Stimulated activated naive CD8-positive, alpha-beta T cell treated with anti-CD3 and anti-CD28 coated beads, Interleukin-15, Interleukin-2, amounts not matched to agents 100 ng/mL and 50 ng/mL, for 24 hours (primary cell): Measurements from ENCODE around the gene GDE1.

ENCODE experiments used
- H3K27ac Mint-ChIP-seq: one replicate; pipeline ENCODE4 v1.8.0; 2021; ENCODE audit warnings: mild to moderate bottlenecking, mixed read lengths
- H3K27me3 Mint-ChIP-seq: one replicate; pipeline ENCODE4 v1.8.0; 2021; ENCODE audit warnings: mixed read lengths
- H3K36me3 Mint-ChIP-seq: one replicate; pipeline ENCODE4 v1.8.0; 2021; ENCODE audit warnings: low read depth, mixed read lengths
- H3K4me1 Mint-ChIP-seq: one replicate; pipeline ENCODE4 v1.8.0; 2021; ENCODE audit warnings: low read depth, mixed read lengths
- H3K4me3 Mint-ChIP-seq: one replicate; pipeline ENCODE4 v1.8.0; 2021; ENCODE audit warnings: mild to moderate bottlenecking, mixed read lengths
- H3K9me3 Mint-ChIP-seq: one replicate; pipeline ENCODE4 v1.8.0; 2021; ENCODE audit warnings: mixed read lengths

The GDE1 gene

DNA sequence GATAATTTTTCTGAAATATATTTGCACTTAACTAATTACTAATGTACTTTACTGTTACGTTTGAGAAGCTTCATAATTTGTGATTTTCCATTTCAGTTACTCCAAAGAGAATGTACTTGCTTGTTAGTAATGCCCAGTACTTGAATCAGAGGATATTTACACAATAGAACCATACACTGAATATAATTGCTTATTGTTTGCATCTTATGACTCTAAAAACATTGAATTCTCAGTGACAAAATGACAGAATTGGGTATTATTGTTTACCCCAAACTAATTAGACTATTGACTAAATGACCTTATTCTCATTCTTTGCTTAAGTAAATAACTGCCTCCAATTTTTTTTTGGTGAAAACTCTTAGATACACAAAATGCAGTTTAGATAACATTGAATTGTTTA lies 10.7 kb upstream of the GDE1 start:
- H3K27me3 Mint-ChIP-seq: no peaks in the 10 kb centered on the region
- H3K36me3 Mint-ChIP-seq: peaks cover 69% of the 10 kb centered on the region
- no peak overlapping the region for H3K4me3 Mint-ChIP-seq
- H3K9me3 Mint-ChIP-seq: no peaks in the 10 kb centered on the region
- H3K4me1 Mint-ChIP-seq: no peaks in the 10 kb centered on the region
- no peak overlapping the region for H3K27ac Mint-ChIP-seq

DNA sequence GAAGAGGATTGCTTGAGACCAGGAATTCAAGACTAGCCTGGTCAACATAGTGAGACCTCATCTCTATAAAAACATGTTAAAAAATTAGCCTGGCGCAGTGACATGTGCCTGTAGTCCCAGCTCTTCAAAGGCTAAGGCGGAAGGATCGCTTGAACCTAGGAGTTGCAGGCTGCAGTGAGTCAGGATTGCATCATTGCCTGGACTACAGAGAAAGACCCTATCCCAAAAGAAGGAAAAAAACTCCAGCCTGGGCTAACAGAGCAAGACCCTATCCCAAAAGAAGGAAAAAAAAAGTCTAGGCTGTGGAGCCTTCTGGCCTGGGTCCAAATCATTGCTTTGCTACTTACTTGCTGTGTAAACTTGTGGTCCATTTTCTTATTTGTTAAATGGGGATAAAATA lies 6.8 kb upstream of the GDE1 start:
- Mint-ChIP-seq H3K27me3 (no peaks in the 10 kb centered on the region), H3K4me3 (no peak overlapping the region), H3K4me1 (peaks cover 13% of the 10 kb centered on the region), H3K9me3 (no peaks in the 10 kb centered on the region), H3K36me3 (peaks cover 48% of the 10 kb centered on the region), H3K27ac (no peak overlapping the region)

DNA sequence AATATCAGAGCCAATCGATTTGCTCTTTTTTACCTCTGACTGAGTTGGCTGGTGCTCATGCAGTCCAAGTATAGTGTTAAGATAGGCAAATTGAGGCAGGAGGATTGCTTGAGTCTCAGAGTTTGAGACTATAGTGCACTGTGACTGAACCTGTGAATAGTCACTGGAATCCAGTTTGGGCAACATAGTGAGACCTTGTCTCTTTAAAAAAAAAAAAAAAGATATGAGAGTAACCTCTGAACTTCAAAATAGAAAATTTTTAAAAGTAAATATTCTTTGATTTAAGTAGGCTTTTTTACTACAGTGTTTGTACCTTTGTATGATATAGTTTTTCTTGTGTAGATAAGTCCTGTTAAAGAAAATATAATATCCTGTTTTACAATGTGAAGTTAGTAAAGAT lies 5.3 kb upstream of the GDE1 start:
- Mint-ChIP-seq H3K4me3 (no peak overlapping the region), H3K27ac (no peak overlapping the region), H3K4me1 (peaks cover 21% of the 10 kb centered on the region), H3K9me3 (no peaks in the 10 kb centered on the region), H3K36me3 (peaks cover 34% of the 10 kb centered on the region), H3K27me3 (no peaks in the 10 kb centered on the region)

DNA sequence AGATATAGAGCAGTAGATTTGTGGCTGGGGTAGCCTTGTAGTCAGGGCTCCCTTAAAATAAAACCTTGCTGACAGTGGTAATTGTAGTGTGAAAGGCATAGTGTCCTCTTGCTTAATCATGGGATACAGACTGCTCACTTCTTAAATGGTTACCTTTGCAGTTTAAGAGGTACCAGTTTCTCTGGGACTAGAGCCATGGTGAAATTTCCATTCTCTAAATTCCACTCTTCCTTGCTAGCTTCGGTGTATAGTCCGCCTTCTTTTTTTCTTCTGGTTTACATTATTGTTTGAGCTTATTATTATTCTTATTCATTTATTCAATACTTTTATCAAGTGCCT lies 3.5 kb upstream of the GDE1 start:
- H3K4me3 Mint-ChIP-seq: peak overlapping the region; percentile 95
- peaks cover 26% of the 10 kb centered on the region for H3K36me3 Mint-ChIP-seq
- no peaks in the 10 kb centered on the region for H3K9me3 Mint-ChIP-seq
- H3K27ac Mint-ChIP-seq: no peak overlapping the region
- H3K27me3 Mint-ChIP-seq: no peaks in the 10 kb centered on the region
- peaks cover 33% of the 10 kb centered on the region for H3K4me1 Mint-ChIP-seq

DNA sequence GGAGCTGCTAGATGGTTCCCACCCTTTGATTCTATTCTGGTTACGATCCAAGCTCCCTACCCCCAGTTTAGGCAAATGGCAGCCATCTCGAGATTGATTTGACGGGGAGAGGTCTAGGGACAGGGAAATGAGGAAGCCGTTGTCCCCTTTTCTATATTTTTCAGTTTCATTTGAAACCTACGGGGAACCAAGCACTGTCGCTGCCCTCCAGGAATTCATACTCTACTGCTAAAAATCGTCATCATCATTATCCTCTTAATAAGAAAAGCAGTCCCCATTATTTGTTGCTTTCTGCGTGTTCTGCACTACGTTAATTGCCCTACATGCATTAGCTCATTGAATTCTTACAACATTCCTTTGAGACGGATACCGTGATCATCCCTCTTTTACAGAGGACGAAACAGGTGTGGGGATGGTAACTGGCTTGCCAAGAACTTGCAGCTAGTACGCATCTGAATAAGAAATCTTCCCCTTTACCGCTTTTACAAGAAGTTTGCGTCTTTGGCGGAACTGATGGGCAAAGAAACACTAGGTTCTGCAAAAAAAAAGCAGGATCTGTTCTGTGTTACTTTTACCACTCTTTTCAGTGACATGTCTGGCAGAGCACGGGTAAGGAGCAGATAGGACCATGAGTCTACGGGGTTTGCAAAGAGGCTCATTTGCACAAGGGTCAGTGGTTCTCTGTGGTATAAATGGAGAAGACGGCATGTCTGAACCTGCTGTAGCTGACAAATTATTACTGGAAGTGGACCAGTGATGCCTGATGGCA lies 2.9 kb upstream of the GDE1 start:
- H3K4me1 Mint-ChIP-seq: peaks cover 38% of the 10 kb centered on the region
- H3K4me3 Mint-ChIP-seq: peak overlapping the region; percentile 95
- H3K36me3 Mint-ChIP-seq: peaks cover 26% of the 10 kb centered on the region
- H3K9me3 Mint-ChIP-seq: no peaks in the 10 kb centered on the region
- peak overlapping the region; percentile 45 for H3K27ac Mint-ChIP-seq
- no peaks in the 10 kb centered on the region for H3K27me3 Mint-ChIP-seq

DNA sequence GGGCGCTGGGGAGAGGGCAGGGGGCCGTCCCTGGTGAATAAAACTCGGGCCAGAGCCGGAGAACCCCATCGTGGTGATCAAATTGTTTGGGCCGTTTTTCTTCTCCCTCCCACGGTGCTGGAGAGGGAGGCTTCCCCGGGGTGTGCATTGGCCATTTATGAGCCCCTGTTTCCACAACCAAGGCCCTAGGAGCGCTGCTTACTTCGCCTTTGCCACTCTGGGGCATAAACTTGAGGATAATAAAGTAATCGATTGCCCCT lies 2.4 kb upstream of the GDE1 start:
- Mint-ChIP-seq H3K36me3 (peaks cover 24% of the 10 kb centered on the region), H3K4me3 (peak overlapping the region; percentile 95), H3K27me3 (no peaks in the 10 kb centered on the region), H3K27ac (peak overlapping the region; percentile 45), H3K9me3 (no peaks in the 10 kb centered on the region), H3K4me1 (peaks cover 42% of the 10 kb centered on the region)

DNA sequence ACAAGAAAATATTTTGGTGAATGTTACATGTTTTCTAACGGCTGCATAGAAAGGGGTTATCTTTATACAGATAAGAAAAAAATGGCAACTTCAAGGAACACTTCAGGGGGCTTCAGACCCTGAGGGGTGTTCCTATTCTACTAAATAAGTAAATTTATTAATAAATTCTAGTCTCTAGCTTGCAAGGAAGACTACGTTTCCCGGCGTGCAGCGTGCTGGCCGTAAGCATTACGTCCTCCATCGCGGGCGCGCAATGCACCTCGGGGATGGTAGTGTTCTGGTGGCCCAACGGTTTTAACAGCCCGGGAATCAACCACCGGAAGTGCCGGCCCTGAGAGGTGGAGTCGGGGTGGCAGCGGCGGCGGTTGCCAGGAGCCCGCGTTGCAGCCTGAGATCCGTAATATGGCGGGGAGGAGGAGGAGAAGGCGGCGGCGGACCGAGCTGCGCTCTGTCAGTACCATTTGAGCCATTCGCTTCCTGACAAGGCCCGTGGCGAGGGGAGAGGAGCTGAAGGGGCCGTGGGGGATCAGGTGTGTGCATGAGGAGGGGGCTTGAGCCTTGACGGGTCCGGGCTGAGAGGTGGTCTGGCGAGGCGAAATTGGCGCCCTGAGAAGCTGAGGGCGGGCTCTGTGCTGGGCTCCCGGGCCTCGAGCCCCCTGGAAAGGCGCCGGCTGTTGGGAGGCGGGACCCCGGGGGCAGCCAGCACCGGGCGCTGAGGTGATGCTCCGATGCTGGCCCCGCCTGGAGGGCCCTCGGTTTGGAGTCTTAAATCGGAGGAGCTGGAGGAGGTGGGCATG lies 1.9 kb upstream of the GDE1 start, which contains the start of gene CCP110:
TSS of gene CCP110 (plus strand) at position 384 of the 797 bp plus-strand sequence. CDS start 3,940 bp downstream, outside the sequence.
- Mint-ChIP-seq H3K27me3 (no peaks in the 10 kb centered on the region), H3K9me3 (no peaks in the 10 kb centered on the region), H3K27ac (peak within 1 kb of the TSS; percentile 94), H3K4me3 (peak within 1 kb of the TSS; percentile 95), H3K36me3 (peaks cover 21% of the 10 kb centered on the region), H3K4me1 (peaks cover 44% of the 10 kb centered on the region)

DNA sequence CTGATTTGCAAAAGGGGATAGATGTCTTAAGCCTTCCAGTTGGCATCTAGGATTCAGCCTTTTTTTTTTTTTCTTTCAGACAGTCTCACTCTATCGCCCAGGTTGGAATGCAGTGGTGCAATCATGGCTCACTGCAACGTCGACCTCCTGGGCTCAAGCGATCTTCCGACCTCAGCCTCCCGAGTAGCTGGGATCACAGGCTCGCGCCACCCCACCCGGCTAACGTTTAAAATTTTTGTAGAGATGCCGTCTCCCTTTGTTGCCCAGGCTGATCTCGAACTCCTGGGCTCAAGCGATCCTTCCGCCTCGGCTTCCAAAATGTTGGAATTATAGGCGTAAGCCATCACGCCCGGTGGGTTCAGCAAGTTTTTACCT lies 1.3 kb upstream of the GDE1 start:
- Mint-ChIP-seq H3K4me1 (peaks cover 50% of the 10 kb centered on the region), H3K36me3 (peaks cover 21% of the 10 kb centered on the region), H3K27ac (peak overlapping the region; percentile 94), H3K4me3 (no peak overlapping the region), H3K27me3 (no peaks in the 10 kb centered on the region), H3K9me3 (no peaks in the 10 kb centered on the region)

DNA sequence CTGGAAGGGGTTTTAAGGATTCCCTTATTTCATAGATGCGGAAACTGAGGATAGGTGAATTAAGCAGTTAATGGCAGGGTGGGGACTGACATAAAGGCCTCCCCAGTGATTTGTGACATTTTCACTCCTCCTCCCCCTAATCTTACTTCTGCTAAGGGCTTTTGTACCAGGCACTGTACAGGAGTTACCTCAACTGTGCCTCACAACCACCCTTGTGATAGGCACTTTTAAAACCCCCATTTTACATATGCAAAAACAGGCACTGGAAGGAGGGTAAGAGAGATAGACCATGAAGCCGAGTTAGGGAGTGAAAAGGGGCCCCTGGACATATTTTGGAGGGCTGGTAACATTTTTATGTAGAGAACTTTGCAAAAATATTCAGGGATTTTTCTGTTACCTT lies 862 bp upstream of the GDE1 start:
- Mint-ChIP-seq H3K4me3 (no peak overlapping the region), H3K27me3 (no peaks in the 10 kb centered on the region), H3K9me3 (no peaks in the 10 kb centered on the region), H3K27ac (peak overlapping the region; percentile 86), H3K36me3 (peaks cover 17% of the 10 kb centered on the region), H3K4me1 (peaks cover 51% of the 10 kb centered on the region)

DNA sequence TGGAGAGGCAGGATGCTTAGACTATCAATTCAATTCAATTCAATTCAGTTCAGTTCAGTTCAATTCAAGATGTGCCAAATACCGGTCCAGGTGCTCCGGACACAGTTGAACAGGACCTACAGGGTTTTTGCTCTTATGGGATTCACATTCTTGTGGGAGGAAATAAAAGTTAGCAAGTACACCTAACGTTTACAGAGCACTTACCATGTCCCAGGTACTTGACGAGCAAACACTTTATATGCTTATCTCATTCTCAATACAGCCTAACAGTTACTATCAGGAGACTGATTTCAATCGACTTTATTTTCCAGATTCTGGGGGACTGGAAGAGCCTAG lies 467 bp upstream of the GDE1 start:
- Mint-ChIP-seq H3K27ac (peak overlapping the region; percentile 86), H3K9me3 (no peaks in the 10 kb centered on the region), H3K27me3 (no peaks in the 10 kb centered on the region), H3K4me3 (peak overlapping the region; percentile 91), H3K36me3 (peaks cover 19% of the 10 kb centered on the region), H3K4me1 (peaks cover 55% of the 10 kb centered on the region)

DNA sequence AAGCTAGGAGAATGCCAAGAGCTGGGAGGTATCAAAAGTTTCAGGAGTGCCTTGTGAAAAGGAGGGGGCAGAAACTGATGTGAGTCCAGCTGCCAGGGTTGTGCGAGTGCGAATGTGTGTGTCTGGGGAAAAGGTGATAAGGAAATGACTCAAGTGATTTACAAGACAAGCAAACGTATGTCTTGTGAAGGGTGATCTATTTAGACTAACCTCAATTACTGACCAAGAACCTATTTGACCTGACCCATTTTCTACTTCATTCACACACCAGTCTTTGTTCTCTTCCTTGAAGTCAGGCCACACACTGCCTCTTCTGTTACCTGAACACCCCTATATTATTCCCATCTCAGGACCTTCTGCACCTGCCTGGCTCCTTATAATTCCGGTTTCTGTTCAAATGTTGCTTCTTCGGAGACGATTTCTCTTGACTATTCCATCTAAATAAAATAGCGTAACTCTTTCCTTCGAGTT lies 1.0 kb downstream of the GDE1 start:
- Mint-ChIP-seq H3K27ac (peak overlapping the region; percentile 86), H3K27me3 (no peaks in the 10 kb centered on the region), H3K9me3 (no peaks in the 10 kb centered on the region), H3K4me3 (peak overlapping the region; percentile 91), H3K36me3 (peaks cover 33% of the 10 kb centered on the region), H3K4me1 (peaks cover 61% of the 10 kb centered on the region)

DNA sequence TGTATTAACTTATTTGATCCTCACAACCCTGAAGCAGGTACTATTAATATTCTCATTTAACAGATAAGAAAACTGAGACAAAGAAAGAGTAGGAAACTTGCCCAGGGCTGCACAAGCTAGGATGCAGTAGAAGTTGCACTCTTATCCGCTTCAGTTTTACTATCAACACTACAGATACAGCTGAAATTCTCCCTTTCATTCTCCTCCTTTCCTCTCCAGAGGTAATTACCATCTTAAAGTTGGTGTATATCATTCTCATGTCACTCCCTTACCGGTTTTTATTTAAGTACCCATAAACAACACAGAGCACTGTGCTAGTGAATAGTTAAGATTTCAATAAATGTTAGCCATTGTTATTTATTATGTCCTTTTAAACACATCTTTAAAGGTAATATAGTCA lies 3.5 kb downstream of the GDE1 start:
- Mint-ChIP-seq H3K4me3 (no peak overlapping the region), H3K36me3 (peaks cover 43% of the 10 kb centered on the region), H3K27ac (no peak overlapping the region), H3K27me3 (no peaks in the 10 kb centered on the region), H3K4me1 (peaks cover 53% of the 10 kb centered on the region), H3K9me3 (no peaks in the 10 kb centered on the region)

DNA sequence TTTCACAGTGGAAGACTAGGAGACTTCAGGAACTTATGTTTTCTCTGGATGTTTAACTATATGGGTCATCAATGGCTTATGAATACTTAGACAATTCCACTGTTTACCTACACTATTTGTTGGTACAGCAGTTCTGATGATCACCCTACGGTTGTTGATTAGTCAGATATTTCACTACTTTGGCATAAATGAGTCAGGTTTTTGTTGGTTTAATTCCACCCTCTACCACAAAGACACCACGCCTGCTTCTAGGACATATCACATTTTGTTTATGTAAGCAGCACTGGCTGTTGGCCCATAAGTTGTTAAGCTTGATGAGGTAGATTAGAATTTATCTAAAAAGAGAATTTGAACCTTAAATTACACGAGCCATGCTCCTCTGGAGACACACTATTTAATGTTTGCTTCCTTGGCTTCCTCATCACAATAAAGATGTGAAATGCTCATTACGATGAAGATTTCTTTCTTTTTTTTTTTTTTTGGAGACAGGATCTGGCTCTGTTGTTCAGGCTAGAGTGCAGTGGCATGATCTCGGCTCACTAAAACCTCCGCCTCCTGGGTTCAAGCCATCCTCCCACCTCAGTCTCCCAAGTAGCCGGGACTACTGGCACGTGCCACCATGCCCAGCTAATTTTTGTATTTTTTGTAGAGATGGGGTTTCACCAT lies 4.3 kb downstream of the GDE1 start:
- H3K27me3 Mint-ChIP-seq: no peaks in the 10 kb centered on the region
- no peak overlapping the region for H3K27ac Mint-ChIP-seq
- H3K4me1 Mint-ChIP-seq: peaks cover 52% of the 10 kb centered on the region
- H3K36me3 Mint-ChIP-seq: peaks cover 52% of the 10 kb centered on the region
- no peaks in the 10 kb centered on the region for H3K9me3 Mint-ChIP-seq
- H3K4me3 Mint-ChIP-seq: no peak overlapping the region

DNA sequence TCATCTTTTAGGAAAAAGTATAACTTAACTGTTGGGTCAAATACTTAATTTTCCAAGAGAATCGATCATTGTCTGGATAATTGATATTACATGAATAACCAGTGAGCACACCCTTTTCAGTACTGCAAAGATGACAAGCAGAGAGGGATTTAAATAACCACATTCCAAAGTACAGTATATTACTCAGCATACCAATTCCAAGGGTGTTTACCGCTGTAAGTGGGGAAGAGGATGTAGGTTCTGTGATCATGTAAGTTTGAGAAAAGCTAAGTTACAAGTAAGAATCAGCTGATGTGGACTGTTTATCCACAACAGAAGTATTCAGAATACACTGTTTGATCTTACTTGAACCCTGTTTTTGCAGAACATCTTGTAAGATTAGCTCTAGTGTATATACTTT lies 6.1 kb downstream of the GDE1 start:
- Mint-ChIP-seq H3K4me3 (no peak overlapping the region), H3K9me3 (no peaks in the 10 kb centered on the region), H3K27ac (no peak overlapping the region), H3K27me3 (no peaks in the 10 kb centered on the region), H3K4me1 (peaks cover 40% of the 10 kb centered on the region), H3K36me3 (peaks cover 60% of the 10 kb centered on the region)

DNA sequence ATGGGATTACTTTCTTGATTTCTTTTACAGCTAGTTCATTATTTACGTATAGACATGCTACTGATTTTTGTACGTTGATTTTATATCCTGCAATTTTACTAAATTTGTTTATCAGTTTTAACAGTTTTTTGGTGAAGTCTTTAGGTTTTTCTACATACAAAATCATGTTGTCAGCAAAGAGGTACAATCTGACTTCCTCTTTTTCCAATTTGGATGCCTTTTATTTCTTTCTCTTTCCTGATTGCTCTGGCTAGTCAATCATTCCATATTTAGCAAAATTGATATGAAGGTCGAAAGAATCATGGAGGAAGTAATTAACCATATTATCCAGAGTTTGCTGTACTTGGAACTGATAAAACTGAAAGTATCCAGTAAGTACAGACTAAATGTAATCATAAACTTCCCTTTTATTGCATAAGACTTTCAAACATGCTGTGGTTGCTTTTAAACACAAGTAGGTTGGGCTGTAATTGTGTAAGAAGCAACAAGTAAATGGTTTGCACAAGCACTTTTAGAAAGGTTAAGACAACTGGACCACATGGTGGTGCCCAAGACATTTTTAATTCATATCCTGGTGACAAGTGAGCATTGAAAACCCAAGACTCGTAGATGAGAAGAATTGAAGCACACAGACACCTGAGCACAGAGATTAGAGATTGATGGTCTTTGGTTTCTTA lies 8.4 kb downstream of the GDE1 start:
- H3K27ac Mint-ChIP-seq: no peak overlapping the region
- H3K4me3 Mint-ChIP-seq: no peak overlapping the region
- peaks cover 58% of the 10 kb centered on the region for H3K36me3 Mint-ChIP-seq
- H3K4me1 Mint-ChIP-seq: peaks cover 22% of the 10 kb centered on the region
- H3K9me3 Mint-ChIP-seq: no peaks in the 10 kb centered on the region
- H3K27me3 Mint-ChIP-seq: no peaks in the 10 kb centered on the region
